HFF-Myc (cell line): ENCODE measurements around the gene ADD2.
A peak's percentile ranks its signal among the peaks of the same experiment; 100 is the strongest.

Source experiments
- DNase-seq: peaks from one replicate; pipeline ENCODE4 v3.0.0-alpha.2; 2011; ENCODE audit warnings: low read depth; ENCODE audit errors: extremely low read depth
- H3K4me3 ChIP-seq: replicated peaks from 2 replicates; pipeline ENCODE4 v1.5.1; 2011; ENCODE audit warnings: low read depth, mild to moderate bottlenecking, control low read depth, low read length
- TF ChIP-seq, protein P1 (sequence below): IDR thresholded peaks from 2 replicates; pipeline ENCODE4 v1.5.1; 2012; ENCODE audit warnings: mild to moderate bottlenecking, low read depth, low read length, control low read depth; ENCODE audit errors: missing control alignments

The ADD2 gene

DNA sequence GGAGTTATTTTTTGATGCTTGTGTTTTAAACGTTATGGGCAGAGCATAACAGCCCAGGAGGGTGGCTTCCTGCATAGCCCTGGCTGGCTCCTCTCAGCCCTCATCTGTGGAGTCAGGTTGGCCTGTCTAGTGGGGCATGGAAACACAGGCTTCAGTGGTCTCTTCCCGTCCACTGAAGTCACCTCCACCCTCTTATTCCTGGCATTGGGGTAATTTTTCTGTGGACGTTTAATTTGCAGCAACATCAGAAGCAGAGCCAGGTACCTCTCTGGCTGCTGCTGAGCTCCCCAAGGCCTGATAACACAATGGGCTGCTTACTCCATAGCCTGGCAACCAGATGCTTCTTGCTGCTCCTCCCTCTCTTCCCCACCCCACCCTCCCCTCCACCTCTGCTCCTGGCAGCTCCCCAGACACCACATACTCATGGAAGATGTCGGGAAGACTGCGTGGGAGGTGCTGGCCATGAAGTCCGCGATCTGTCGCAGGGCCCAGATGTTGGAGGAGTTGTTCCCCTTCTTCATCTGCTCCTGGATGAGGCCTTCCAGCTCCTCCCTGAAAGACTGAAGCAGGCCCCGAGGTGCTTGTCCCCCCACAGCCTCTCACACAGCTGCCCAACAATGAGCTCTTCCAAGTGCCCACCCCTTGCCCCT lies 64.0 kb downstream of the ADD2 start:
- TF ChIP-seq, protein P1, sequence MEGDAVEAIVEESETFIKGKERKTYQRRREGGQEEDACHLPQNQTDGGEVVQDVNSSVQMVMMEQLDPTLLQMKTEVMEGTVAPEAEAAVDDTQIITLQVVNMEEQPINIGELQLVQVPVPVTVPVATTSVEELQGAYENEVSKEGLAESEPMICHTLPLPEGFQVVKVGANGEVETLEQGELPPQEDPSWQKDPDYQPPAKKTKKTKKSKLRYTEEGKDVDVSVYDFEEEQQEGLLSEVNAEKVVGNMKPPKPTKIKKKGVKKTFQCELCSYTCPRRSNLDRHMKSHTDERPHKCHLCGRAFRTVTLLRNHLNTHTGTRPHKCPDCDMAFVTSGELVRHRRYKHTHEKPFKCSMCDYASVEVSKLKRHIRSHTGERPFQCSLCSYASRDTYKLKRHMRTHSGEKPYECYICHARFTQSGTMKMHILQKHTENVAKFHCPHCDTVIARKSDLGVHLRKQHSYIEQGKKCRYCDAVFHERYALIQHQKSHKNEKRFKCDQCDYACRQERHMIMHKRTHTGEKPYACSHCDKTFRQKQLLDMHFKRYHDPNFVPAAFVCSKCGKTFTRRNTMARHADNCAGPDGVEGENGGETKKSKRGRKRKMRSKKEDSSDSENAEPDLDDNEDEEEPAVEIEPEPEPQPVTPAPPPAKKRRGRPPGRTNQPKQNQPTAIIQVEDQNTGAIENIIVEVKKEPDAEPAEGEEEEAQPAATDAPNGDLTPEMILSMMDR = no peak
- no peak overlapping the region for H3K4me3 ChIP-seq
- DNase-seq = peak; percentile 47

DNA sequence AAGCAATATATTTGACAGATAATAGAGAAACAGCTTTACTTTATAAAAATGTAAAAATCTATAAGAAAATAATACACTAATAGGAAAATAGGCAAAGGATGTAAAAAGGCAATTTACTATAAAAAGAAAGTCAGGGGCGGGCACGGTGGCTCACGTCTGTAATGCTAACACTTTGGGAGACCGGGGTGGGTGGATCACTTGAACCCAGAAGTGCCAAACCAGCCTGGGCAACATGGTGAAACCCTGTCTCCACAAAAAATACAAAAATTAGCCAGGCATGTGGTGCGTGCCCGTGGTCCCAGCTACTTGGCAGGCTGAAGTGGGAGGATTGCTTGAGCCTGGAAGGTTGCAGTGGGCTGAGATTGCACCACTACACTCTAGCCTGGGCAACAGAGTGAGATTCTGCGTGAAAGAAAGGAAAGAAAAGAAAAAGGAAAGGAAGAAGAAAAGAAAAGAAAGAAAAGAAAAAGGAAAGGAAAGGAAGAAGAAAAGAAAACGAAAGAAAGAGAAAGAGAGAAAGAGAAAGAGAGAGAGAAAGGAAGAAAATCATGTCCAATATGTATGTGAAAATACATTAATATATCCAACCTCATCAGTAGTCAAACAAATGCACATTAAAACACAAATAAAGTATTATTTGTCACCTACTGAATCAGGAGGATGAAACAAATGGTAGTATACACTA lies 65.1 kb downstream of the ADD2 start:
- DNase-seq = no peak
- H3K4me3 ChIP-seq = no peak overlapping the region
- TF ChIP-seq, protein P1 = no peak

DNA sequence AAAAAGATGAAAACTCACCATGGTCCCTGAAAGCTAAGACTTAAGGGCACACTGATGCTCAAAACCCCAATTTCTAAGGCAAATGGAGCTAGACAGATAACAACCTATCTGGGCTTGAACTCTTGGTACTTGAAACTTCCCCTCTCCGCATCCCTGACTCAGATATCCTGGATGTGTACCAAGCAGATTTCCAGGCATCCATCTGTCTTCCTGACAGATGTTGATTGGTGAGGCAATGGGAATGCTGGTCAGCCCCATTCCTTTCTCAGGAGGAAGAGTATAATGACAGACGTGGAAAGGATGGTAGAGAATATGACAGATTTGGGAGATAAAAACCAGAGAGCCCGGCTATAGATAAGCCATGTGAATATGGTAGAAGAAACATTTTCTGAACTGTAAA lies 69.2 kb downstream of the ADD2 start:
- TF ChIP-seq, protein P1 = no peak
- DNase-seq = no peak
- no peak overlapping the region for H3K4me3 ChIP-seq

DNA sequence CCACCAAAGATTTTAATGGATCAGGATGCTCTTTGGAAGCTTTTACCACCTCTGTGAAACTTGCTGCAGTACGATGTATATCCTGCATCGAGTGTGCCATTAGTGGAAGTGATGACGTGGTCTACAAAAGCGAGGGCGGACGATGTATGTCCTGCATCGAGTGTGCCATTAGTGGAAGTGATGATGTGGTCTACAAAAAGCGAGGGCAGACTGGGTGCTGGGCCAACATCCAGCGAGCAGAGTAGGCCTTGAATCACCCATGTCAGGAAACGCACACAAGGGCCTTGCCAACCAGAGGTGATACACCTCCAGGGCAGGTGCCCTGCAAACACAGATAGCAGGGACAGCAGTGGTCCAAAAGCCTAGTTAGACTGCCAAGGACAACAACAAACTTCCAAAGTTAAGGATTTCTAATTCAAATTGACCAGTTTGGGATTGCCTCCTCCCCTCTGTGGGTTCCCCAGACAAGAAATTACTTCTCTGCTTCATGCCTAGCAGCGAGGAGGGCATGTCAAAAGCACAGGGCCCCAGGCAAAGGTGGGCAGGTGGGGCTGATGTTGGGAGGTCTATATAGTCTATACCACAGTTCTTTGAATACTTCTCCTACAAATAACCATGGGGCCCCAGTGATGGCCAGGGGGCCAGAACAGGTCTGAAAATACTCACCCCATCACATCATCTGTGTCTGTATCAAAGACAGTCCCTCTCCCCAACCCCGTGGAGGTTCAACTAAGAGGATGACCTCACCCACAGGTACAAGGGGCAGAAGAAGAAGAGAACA lies 70.2 kb downstream of the ADD2 start:
- TF ChIP-seq, protein P1 = no peak
- no peak for DNase-seq
- no peak overlapping the region for H3K4me3 ChIP-seq

DNA sequence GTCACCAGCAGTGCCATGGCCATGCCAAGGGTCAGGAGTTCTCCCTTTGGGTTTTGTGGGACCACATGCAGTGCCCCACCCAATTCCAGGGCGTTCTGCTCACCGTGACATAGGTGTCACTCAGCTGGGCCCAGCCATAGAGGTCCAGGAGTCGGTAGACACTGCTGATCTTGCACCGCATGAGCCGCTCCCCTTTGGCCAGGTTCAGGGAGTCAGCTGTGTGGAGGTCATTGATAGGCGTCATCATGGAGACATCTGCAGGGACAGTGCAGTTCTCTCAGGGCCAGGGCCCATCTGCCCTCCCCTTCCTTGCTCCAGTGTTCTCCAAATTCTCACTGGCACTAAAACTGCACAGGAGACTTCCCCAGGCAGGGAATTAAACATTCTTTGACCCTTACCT lies 71.9 kb downstream of the ADD2 start:
- no peak overlapping the region for H3K4me3 ChIP-seq
- DNase-seq = no peak
- TF ChIP-seq, protein P1 = no peak

DNA sequence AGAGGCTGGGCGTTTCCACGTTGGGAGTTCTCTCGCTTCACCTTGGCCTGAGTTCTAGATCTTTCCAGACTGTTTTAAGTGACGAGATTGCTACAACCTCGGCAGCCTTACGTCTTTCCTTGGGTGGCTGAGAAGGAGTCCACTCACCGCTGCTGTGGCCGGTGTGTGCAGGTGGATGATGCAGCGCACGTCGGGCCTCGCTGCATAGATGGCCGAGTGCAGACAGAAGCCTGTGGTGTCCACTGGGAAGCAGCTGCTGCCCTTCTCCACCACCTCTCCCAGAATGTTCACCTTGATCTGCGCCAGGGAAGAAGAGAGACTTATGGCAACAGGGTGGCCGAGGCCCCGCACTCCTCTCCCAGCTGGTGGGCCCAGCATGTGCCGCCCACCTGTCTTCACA lies 75.7 kb downstream of the ADD2 start:
- TF ChIP-seq, protein P1 = no peak
- DNase-seq = no peak
- H3K4me3 ChIP-seq = no peak overlapping the region
